ENCODE results near the gene AKAP8L.

The AKAP8L gene

DNA sequence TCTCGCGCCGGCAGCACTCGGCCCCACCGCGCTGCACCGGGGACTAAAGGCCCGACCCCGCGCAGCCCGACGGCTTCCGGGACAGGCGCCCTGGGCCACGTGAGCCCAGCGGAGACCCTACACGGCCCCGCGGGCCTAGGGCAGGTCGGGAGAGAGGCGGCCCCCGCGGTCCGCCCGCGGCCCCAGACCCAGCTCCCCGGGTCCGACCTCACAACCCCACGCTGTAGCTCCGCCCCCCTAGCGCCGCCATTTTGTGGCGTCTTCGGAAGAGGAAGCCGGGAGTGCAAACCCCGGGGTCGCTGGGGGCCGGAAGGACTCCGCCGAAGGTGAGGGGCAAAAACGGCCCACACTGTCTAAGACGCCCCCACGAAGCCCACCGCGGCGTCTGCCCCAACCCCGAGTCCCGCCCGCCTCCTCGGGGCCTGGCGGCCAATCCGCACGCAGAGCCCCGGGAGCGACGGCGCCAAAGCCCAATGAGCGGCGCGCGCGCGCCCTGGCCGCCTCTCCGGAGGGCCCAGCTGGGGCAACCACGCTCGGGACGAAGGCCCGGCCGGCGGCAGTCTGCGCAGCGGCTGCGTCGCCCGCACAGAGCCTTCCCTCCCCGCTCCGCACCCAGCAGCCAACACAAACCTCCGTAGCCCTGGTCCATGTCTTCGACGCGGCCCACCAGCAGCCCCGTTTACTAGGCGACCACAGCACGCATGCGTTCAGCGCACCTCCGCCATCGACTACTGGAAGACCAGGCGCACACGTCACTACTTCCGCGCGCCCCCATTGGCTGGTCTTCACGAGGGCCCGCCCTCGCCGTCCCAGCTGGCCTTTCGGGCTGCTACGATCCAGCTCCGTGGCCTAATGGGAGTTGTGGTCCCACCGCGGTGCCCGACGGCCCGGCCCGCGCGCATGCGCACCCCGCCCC lies 39.4 kb downstream of the AKAP8L start, which contains the start of gene AKAP8:
TSS of gene AKAP8 (minus strand) at position 705 of the 916 bp plus-strand sequence. CDS start at position 649, 56 bp downstream.
- Histone ChIP-seq H3K4me3 (replicated peaks; ENCODE audit: low read depth, low read length) (peak within 1 kb of the TSS; percentile 88), H3K27me3 (replicated peaks; ENCODE audit: control insufficient read depth, insufficient read depth, low read length) (no peaks in the 10 kb centered on the region), H3K36me3 (ENCODE audit: control insufficient read depth, insufficient read depth, low read length) (peaks cover 7% of the 10 kb centered on the region)
- peak; percentile 100 for DNase-seq (ENCODE audit: extremely low read depth, insufficient read length)
- TF ChIP-seq, protein P1, sequence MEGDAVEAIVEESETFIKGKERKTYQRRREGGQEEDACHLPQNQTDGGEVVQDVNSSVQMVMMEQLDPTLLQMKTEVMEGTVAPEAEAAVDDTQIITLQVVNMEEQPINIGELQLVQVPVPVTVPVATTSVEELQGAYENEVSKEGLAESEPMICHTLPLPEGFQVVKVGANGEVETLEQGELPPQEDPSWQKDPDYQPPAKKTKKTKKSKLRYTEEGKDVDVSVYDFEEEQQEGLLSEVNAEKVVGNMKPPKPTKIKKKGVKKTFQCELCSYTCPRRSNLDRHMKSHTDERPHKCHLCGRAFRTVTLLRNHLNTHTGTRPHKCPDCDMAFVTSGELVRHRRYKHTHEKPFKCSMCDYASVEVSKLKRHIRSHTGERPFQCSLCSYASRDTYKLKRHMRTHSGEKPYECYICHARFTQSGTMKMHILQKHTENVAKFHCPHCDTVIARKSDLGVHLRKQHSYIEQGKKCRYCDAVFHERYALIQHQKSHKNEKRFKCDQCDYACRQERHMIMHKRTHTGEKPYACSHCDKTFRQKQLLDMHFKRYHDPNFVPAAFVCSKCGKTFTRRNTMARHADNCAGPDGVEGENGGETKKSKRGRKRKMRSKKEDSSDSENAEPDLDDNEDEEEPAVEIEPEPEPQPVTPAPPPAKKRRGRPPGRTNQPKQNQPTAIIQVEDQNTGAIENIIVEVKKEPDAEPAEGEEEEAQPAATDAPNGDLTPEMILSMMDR (IDR thresholded peaks at IDR 0.05; ENCODE audit: insufficient read depth, low read length, poor library complexity, severe bottlenecking): no peak

DNA sequence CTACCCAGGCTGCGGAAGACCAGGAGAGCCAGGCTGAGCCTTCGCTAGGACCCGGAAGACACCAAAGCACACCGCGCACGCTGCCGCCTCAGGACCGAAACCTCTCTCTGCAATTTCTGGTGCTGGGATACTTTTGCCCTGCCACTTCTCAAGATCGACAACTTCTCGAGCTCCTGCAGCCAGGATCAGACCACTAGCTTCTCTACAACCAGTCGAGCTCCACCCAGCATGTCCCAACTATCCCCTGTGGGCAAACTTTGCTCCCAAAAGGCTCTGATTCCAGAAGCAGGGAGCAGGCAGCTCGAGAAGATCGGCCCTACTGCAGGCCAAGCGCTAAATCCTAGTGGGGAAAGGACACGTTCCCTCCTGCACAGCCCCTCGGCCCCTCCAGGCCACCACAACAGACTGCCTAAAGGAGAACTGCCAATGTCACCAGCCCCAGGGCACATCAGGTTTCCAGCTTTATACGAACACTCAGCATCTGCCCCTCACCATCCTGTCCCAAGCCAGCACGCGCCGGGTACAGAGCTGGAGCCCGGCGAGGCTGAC lies 40.2 kb downstream of the AKAP8L start:
- TF ChIP-seq, protein P1 (IDR thresholded peaks at IDR 0.05; ENCODE audit: insufficient read depth, low read length, poor library complexity, severe bottlenecking): no peak
- Histone ChIP-seq H3K27me3 (replicated peaks; ENCODE audit: control insufficient read depth, insufficient read depth, low read length) (no peaks in the 10 kb centered on the region), H3K36me3 (ENCODE audit: control insufficient read depth, insufficient read depth, low read length) (peaks cover 12% of the 10 kb centered on the region), H3K4me3 (replicated peaks; ENCODE audit: low read depth, low read length) (peak overlapping the region; percentile 88)
- peak; percentile 57 for DNase-seq (ENCODE audit: extremely low read depth, insufficient read length)

DNA sequence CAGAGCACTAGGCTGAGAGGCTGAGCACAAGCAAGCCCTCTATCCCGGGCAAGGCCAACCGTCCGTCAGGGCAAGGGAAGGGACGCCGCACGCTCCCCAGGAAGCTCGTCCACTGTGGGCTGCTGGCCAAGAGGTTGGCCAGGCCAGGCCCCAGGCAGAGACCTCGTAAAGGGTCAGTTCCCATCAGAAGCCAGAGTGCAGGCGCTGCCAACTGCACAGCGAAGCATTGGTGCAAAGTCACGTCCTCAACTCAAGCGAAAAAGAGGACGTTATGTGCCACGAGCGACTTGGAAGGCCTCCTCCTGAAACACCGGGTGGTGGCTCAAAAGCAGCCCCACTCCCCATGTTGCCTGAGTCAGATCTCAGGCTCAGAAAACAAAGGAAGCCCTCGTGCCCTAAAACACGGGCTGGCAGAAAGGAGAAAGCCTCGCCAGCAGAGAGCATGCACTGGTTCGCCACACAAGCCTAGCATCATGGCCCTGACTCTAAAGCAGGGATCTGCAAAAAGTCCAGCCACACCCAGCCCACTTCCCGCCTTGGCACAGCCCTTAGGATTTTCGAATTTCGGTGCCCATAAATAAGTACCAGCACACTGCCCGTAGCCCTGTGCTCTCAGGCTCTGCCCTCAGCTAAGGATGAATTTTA lies 43.9 kb downstream of the AKAP8L start:
- H3K4me3 ChIP-seq (replicated peaks; ENCODE audit: low read depth, low read length): no peak overlapping the region
- peaks cover 32% of the 10 kb centered on the region for H3K36me3 ChIP-seq (ENCODE audit: control insufficient read depth, insufficient read depth, low read length)
- H3K27me3 ChIP-seq (replicated peaks; ENCODE audit: control insufficient read depth, insufficient read depth, low read length): no peaks in the 10 kb centered on the region
- no peak for DNase-seq (ENCODE audit: extremely low read depth, insufficient read length)
- TF ChIP-seq, protein P1 (IDR thresholded peaks at IDR 0.05; ENCODE audit: insufficient read depth, low read length, poor library complexity, severe bottlenecking): no peak

DNA sequence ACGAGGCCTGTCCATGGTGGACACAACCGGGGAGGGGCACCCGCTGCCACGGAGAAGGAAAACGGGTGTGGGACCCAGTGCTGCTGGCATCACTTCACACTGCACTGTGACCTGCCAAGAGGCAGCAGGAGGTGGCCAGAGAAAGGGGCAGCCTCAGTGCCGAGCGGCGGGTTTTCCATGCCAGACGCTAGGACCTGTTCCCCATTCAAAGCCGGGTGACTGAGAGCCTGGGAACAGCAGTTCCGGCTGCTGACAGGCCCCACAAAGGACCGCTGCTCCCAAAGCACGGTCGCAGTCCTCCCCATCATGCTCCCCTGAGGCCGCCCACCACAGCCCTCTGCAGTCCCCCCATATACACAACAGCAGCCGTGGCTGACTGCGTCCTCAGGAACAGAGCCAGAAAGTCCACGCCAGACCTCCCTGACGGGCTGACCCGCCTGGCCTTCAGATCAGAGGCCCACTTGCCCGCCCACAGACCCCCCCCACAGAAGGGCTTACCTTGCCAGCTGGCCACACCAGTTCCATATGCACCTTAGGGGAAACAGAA lies 44.6 kb downstream of the AKAP8L start:
- TF ChIP-seq, protein P1 (IDR thresholded peaks at IDR 0.05; ENCODE audit: insufficient read depth, low read length, poor library complexity, severe bottlenecking): no peak
- H3K27me3 ChIP-seq (replicated peaks; ENCODE audit: control insufficient read depth, insufficient read depth, low read length): no peaks in the 10 kb centered on the region
- H3K4me3 ChIP-seq (replicated peaks; ENCODE audit: low read depth, low read length): no peak overlapping the region
- peaks cover 34% of the 10 kb centered on the region for H3K36me3 ChIP-seq (ENCODE audit: control insufficient read depth, insufficient read depth, low read length)
- no peak for DNase-seq (ENCODE audit: extremely low read depth, insufficient read length)

DNA sequence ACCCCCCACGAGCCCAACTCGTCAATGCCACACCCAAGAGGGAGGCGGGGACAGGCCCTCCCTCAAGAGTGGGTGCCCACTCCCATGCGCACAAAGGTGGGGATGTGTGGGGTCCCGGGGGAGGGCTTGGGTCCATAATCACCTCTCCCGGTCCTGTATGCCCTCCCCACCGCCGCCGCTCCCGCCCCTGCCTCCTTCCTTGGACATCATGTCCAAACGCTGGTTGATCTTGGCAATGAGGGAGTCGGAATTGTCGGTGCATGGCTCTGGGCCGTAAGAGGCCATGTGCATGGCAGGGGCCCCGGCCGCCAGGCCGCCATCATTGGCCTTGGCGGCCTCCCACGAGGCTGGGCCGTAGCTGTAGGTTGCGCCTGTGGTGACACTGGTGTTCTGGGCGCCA lies 45.1 kb downstream of the AKAP8L start:
- TF ChIP-seq, protein P1 (IDR thresholded peaks at IDR 0.05; ENCODE audit: insufficient read depth, low read length, poor library complexity, severe bottlenecking): no peak
- Histone ChIP-seq H3K36me3 (ENCODE audit: control insufficient read depth, insufficient read depth, low read length) (peaks cover 36% of the 10 kb centered on the region), H3K27me3 (replicated peaks; ENCODE audit: control insufficient read depth, insufficient read depth, low read length) (no peaks in the 10 kb centered on the region)

More for the DNA sequence above, 45.1 kb downstream of the AKAP8L start:
- H3K4me3 ChIP-seq (replicated peaks; ENCODE audit: low read depth, low read length): no peak overlapping the region
- no peak for DNase-seq (ENCODE audit: extremely low read depth, insufficient read length)

All from GM06990 (cell line).